Occipital lobe (tissue), 2 donors: ENCODE data around the gene RHBDD1. TPM values are rescaled to one million over a fixed set of nuclear protein-coding genes. Genes with fewer than 3 reads are reported as not detected.

Experiments used
- DNase-seq: peaks from one replicate; lab custom pipeline; 2025; lab: John Stamatoyannopoulos, UW
- total RNA-seq: library from RNA; depleted of rRNA; stranded (reverse); fragments of >200 nt; gene quantifications from one replicate; pipeline ENCODE4 v1.2.3, GENCODE V29; 2014

The RHBDD1 gene
- 89.4 TPM for total RNA-seq

- DNase-seq, result peak; percentile 90
Observed at GRCh38 chr2:226835796-226836547, at the start of gene RHBDD1. Gene RHBDD1, plus strand, starts transcription at chr2:226836054. Its CDS starts 28,640 bp downstream, at chr2:226864694.

DNA sequence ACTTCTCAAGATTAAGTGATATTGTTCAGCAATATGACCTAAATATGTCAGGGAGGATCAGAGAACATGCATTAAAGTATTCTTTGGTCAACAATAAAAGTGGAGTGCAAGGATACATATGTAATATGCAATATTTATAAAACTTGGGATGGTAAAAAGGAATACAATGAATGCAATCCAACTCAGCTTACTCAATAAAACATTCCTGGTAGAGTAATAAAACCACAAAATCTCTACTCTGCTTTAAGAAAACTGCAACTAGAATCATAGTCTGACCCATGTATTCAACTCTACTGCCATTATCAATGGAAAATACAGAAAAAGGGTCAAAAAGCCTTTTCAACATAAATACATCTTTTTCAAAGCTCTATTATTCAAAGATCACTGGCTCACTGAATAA, 47.8 kb upstream of the RHBDD1 start:
- no peak for DNase-seq

DNA sequence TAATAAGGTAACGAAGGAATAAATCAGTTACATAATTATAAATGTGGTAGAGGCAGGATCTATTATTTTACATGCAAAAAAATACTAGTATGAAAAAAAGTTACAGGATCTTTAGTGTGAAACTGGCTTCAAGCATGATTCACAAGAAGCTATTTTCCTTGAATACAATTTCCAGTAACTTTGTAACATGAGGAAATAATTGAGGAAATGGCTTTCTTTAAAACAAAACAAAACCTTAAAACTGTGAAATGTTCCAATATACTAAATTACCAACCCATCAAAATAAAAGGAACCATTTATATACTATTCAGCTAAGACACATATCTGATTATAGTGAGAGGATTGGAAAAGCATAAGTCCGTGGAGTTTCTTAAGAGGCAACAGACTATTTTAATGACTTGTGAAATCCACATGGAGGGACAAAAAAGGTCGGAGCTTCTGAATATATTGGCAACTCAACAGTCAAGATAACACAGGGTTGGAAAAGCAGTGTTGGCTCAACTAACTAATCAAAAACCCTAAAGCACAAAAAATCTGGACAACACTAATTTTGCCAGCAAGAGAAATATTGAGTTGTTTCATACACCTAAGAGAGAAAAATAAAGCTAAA, 46.9 kb upstream of the RHBDD1 start:
- no peak for DNase-seq

DNA sequence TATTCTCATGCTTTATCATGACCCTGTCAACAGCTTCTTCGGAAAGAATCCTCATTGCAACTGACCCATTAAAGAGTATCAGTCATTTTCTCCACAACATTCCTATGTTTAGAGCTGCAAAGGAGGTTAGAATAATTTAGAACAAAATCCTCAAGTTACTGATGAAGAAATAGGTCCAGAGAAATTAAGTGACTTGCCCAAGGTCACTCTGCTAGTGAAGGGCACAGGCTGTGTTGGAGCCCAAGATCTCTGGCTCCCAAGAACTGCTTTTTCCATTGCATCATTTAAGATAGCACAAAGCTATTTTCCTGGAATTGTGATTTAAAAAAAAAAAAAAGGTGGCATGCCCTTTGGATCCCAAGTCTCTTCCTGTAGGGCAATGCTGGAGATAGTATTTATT, 45.8 kb upstream of the RHBDD1 start:
- DNase-seq, result no peak

DNA sequence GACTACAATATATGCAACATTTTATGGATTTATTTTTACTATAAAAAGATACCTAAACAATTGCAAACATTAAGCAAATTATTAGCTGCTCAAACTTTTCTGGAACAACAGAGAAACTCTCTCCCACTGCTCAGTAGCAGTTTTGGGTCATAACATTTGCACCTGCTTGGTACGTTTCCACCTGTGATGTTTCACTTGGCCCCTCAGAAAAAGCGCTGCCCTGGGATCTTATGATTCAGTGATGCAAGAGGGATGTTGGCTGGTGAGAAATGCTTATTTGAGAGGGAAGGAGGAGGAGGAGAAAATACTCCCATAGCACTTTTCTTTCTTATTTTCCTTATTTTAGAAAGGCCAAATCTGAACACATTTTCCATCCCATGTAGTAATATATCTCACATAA, 45.4 kb upstream of the RHBDD1 start:
- no peak for DNase-seq

GRCh38 chr2:226791056-226791486, 44.8 kb upstream of the RHBDD1 start:
- DNase-seq, result peak; percentile 72

GRCh38 chr2:226791487-226792081, 44.3 kb upstream of the RHBDD1 start:
- peak; percentile 89 for DNase-seq

DNA sequence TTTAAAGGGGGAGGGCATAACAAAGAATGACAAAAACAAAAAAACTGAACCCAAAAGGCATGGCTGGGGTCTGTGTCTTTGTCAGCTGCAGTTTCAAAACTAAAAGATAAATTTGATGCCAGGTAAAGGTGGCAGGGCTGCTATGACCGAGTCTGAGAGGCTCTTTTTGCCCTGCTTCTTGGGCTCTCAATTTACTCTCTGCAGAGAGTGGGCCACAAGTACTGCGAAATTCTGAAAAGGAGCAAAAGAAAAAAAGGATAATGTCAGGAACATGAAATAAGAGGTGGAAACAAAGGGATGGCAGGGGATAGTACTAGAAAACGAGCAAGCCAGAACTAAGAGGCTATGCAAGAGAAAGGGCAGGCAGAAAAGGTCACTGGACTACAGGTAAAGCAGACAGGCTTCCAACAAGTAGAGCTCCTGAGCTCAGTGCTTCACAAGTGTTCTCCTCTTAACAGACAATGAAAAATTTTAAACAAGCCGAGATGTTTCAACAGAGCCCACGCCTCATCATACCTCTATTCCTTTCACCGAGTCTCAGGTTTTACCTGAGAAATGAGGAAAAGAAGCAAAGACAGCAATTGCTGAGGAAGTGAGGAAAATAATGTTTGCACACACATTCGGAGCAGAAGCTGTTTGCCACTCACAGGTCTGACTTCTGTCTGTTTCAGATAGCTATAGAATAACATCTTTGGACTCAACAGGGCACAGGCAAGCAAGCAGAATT, 43.5 kb upstream of the RHBDD1 start:
- DNase-seq, result no peak

DNA sequence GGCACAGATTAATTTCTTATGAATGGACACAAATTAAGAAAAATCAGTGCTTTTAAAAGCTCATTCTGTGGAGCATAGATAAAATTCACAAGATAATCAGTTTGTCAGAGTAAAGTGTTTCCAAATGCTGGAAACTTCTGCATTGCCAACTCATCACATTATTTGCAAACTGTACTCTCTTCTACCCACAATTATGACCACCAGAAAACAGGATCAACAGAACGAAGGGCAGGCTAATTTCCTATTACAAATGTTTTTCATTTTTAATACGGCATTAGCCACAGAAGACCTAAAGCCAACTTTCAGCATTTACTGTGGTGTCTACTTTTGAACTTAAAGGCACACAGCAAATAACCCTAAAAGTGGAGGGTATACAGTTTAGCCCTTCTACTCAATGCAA, 42.2 kb upstream of the RHBDD1 start:
- DNase-seq, result no peak

- no peak for DNase-seq
Observed at GRCh38 chr2:226794196-226794661, 41.6 kb upstream of the RHBDD1 start.

DNA sequence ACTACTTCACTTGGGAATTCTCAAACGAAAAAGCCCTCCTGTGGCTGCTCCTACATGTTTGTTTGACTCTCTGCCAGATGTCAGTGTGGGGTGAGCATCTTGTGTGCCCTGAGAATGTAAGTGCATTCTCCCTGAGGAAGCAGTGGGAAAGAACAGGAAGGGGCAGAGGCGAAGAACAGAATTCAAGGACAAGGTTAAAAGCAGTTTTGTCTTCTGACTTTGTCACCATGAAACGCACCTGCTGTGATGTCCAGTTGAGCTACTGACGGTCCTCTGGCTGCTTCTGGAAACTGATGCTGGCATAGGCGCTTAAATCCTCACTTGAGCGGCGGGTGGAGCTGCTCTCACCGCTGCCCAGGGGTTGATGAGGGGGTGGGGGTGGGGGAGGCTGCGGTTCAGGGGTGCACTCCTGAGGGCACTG, 41.1 kb upstream of the RHBDD1 start:
- DNase-seq, result no peak

GRCh38 chr2:226795281-226796011, 40.4 kb upstream of the RHBDD1 start:
- no peak for DNase-seq

DNA sequence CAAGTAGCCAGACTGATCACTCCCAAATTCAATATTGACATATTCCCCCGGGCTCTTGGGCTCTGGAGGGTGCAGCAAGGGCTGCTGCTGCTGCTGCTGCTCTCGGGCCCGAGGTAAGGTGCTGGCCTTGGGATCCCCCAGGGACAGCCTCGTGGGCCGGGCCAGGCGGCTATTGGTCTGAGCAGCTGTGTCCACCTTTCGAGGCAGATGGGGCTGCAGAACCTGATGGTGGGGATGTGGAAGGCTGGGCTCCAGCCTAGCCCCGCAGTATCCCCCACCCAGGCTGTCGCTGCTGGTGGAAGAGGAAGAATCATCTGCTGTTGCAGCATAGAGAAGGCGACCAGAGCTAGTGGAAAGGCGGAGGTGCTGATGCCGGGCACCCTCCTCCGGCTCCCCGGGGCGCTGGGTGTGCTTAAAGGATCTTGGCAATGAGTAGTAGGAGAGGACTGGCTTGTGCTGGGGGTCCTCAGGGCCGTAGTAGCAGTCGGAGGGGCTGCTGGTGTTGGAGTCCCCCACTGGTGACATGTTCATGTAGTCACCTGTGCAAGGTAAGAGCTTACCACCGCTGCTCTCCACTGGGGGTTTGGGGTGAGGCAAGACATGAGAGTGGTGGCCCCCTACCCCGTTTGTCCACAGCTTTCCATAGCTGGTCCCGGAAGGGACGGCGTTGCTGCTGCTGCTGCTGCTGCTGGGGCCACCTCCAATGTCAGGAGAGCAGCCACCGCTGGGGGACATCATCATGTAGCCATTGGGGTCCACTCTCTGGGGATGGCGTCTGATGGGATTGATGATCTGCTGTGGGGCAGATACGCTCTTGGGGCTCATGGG, 39.6 kb upstream of the RHBDD1 start:
- no peak for DNase-seq

- no peak for DNase-seq
Observed at GRCh38 chr2:226796840-226797288, 39.0 kb upstream of the RHBDD1 start.

DNA sequence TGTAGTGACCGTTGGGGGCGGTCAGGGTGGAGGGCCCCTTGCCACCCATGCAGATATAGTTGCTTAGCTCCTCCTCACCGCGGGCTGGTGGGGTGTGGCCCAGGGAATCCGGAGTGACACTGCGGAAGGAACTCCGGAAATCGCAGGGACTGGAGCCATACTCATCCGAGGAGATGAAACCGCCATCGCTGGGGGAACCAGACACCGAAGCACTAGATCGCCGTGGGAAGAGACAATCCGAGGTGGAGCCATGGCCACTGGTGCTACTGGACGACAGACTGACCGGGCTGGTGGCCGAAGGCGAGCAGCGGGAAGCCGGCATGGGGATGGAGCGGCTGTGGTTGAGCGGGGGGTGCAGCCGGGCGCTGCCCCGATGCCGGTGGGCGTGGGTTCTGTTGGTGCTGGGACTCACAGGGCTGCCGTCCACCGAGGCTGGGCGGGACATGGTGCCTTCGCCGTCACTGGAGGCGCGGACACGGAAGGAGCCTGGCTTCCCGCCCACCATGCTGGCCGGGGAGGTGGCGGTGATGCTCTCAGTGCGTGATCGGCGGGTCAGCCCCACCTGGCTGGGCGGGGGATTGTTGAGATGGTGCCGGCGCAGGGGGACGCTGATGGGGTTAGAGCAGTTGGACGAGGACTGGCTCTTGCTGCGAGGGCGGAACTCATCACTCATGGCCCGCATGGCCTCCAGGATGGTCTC, 38.4 kb upstream of the RHBDD1 start:
- DNase-seq, result no peak

- no peak for DNase-seq
Observed at GRCh38 chr2:226797989-226798421, 37.8 kb upstream of the RHBDD1 start.

GRCh38 chr2:226798422-226799210, 37.2 kb upstream of the RHBDD1 start:
- peak; percentile 49 for DNase-seq

- DNase-seq, result peak; percentile 72
Observed at GRCh38 chr2:226799211-226799975, 36.5 kb upstream of the RHBDD1 start, which contains the start of gene IRS1. Gene IRS1, minus strand, starts transcription at chr2:226799820. Its CDS starts 1,082 bp downstream, at chr2:226798738.
